ENCODE measurements around the gene RET. TPM values are rescaled to one million over a fixed set of nuclear protein-coding genes. Genes with fewer than 3 reads are reported as not detected.

RET gene
- polyA plus RNA-seq (ENCODE audit: insufficient read length in 4 of 4) = 10 to 100 TPM in 3 of 4 donors, 1 to 10 TPM in 1; 2.4 to 29.4 (median 22.5) TPM

GRCh38 chr10:43076876-43077420 is at the start of gene RET:
Gene RET (plus strand): TSS chr10:43077069. CDS start chr10:43077259, 190 bp downstream.
- no peak for DNase-seq (ENCODE audit: low read depth in 4 of 4, low spot score in 3 of 4)

- DNase-seq (ENCODE audit: low read depth in 4 of 4, low spot score in 3 of 4) = no peak
These were observed 49.4 kb upstream of the RET start for GRCh38 chr10:43027331-43027955.

DNA sequence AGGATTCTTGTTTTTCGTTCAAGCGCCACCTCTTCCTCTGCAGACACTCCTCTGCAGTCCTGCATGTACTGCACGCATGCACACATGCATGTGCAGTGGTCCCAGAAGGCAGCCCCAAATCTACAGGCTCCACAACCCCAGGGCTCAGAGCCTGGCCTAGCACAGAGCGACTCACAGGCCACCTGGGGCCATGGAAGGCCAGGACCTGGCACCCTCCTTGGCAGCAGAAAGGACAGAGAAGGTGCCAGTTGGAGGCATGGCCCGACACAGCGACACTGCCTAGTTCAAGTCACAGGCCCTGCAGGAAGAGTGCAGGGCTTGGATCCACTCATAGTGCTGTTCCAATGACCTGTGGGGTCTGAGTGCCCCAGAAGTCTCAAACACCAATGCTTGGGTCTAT is 48.7 kb upstream of the RET start:
- DNase-seq (ENCODE audit: low read depth in 4 of 4, low spot score in 3 of 4) = no peak

GRCh38 chr10:43029043-43029442 is 47.8 kb upstream of the RET start:
- no peak for DNase-seq (ENCODE audit: low read depth in 4 of 4, low spot score in 3 of 4)

GRCh38 chr10:43032613-43033012 is 44.3 kb upstream of the RET start:
- DNase-seq (ENCODE audit: low read depth in 4 of 4, low spot score in 3 of 4) = no peak

GRCh38 chr10:43035800-43036199 is 41.1 kb upstream of the RET start:
- no peak for DNase-seq (ENCODE audit: low read depth in 4 of 4, low spot score in 3 of 4)

DNA sequence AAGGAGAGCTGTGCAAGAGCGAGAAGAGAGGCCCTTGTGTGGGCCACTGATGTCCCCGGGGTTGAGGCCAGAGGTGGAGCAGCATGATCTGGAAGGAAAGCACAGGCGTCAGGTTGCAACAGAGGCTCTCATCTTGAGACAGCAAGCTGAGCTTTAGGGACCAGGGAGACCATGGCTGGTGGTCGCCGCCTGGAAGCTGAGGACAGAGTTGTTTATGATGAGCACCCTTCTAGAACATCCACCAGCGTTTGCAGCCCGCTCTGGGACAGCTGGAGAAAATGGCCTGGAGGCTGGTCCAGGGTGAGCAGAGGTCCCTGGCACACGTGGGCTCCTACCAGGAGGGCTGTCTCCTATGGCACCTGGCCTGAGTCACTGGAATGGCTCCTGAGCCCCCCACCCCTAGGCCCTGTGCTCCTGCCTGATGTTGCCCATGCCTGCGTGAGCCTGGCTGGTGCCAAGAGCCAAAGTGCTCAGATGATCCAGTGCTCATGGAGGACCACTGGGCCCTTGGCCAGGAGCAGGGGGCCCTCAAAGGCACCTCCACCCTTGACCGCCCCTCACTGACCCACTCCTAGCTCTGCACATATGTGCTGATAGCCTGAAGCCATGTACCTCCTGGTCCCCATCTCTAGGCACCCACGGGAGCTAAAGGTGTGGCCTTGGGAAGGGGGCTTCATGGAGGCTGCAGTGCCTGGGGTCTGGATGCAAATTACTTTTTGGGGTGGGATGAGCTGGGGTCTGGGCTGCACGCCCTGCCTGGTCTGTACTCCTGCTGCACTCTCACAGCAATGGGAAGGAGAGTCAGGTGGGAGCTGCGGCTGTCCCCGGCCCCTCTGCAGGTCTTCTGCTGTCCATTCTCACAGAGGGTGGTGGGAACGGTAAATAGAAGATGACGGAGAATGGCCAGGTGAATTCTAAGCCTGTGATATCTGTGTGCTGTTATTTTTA is 40.1 kb upstream of the RET start:
- no peak for DNase-seq (ENCODE audit: low read depth in 4 of 4, low spot score in 3 of 4)

- no peak for DNase-seq (ENCODE audit: low read depth in 4 of 4, low spot score in 3 of 4)
These were observed 39.4 kb upstream of the RET start for GRCh38 chr10:43037440-43037839.

DNA sequence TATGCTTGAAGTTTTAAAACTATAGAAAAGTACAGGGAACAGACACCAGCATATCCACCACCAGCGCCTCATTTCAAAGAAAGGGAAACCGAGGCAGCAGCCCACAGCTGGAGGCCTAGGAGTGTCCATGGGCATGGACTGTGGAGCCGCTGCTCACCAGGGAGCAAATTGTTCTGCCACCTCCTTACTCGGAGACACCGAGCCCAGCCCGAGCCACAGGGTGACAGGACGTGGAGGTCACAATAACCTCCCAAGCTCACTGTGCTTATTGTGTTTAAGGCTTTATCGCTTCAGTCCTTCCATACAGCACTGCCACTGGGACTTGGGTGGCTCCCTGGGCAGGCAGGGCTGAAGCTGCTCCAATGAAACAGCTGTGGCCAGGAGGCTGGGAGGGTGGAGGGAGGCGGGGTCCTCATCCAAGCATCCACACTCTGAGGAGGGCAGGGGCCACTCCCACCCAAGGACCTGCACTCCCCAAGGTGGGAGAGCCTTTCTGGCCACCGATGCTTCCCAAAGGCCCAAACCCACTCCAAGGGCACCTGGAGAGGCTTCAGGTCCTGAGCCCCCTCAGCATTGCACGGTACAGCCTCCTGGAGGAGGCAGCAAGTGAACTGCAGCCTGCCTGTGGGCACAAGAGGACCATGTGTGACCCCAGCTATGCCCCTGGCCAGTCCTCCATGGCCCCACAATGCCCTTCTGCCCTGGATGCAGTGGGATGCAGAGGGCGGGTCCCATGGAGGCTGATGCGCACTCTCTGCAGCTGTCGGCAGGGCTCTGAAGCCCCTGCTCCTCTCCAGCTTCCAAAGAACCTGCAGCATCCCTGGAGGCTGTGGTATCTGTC is 38.7 kb upstream of the RET start:
- no peak for DNase-seq (ENCODE audit: low read depth in 4 of 4, low spot score in 3 of 4)

DNA sequence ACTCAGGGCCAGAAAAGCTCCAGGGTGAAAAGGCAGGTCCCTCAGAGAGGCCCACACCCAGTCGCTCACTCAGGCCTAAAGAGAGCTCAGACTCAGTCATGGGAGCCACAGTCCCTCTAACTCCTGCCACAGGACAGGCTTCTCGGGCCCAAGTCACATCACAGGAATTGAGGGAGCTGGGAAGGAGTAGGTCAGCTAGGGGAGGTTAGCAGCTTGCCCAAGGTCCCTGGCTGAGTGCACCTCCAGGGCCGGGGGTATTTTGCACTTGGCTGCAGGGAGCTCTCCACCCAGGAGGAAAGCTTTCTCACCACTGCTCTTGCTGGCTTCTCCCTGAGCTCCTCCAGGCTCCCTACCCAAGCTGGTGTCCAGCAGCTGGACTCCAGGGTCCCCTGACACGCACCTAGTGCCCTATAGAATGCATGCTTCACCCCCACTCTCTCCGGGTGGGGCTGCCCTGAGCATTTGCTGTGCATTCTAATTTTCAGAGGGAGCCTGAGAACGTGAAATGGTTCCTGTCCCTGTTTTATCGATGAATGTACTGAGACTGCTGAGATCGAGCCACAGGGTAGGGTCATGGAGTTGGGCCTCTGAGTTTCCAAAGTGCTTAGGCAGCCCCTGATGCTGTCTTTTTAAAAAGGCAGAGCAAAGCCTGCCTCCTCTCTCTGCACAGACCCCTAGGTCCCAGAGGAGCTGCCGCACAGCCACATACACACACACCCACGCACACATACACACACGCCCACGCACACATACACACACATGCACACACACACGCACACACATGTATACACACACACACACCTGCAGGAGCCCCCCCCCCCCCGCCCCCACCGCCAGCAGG is 37.9 kb upstream of the RET start:
- DNase-seq (ENCODE audit: low read depth in 4 of 4, low spot score in 3 of 4) = no peak

- DNase-seq (ENCODE audit: low read depth in 4 of 4, low spot score in 3 of 4) = no peak
These were observed 37.0 kb upstream of the RET start for GRCh38 chr10:43039624-43040481.

- DNase-seq (ENCODE audit: low read depth in 4 of 4, low spot score in 3 of 4) = no peak
These were observed 36.2 kb upstream of the RET start for GRCh38 chr10:43040482-43041256.

DNA sequence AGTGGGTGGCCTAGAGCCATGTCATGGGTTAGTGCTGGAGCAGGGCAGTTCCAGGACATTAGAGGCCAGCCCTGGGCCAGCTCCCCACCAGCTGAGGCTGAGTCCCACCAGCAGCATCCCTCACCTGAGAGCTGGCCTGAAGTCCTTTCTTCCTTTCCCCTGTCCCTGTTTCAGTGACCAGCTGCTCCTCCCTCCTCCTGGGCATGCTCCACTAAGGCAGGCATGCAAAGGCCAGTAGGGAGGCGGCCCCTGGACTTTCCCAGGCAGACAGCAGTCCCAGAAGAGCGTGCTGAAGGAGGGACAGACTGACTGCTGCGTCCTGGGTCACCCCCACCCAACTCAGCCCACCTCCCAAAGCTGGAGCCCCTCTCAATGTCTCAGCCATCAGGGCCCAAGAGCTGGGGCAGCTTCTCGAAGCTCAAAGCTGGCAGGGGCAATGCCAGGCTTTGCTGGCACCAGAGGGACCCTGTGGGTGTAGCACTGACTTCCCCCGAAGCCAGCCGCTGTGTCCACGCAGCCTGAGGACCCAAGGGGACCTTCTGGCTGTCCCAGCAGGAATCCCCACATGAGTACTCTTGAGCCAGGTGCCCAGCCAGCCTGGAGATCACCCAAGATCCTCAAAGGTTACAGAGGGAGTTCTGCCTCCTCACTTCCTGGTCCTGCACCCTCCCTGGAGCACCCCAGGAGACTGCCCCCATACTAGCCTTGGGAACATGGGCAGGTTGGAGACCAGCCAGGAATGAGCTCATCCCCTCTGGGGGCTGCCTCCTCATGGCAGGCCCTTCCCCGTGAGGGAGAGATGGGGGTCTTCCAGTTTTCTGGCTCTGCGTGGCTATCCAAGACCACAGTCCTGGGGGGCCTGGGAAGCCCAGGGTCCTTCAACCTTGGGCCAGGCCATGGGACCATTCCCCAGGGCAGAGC is 35.2 kb upstream of the RET start:
- DNase-seq (ENCODE audit: low read depth in 4 of 4, low spot score in 3 of 4) = no peak

DNA sequence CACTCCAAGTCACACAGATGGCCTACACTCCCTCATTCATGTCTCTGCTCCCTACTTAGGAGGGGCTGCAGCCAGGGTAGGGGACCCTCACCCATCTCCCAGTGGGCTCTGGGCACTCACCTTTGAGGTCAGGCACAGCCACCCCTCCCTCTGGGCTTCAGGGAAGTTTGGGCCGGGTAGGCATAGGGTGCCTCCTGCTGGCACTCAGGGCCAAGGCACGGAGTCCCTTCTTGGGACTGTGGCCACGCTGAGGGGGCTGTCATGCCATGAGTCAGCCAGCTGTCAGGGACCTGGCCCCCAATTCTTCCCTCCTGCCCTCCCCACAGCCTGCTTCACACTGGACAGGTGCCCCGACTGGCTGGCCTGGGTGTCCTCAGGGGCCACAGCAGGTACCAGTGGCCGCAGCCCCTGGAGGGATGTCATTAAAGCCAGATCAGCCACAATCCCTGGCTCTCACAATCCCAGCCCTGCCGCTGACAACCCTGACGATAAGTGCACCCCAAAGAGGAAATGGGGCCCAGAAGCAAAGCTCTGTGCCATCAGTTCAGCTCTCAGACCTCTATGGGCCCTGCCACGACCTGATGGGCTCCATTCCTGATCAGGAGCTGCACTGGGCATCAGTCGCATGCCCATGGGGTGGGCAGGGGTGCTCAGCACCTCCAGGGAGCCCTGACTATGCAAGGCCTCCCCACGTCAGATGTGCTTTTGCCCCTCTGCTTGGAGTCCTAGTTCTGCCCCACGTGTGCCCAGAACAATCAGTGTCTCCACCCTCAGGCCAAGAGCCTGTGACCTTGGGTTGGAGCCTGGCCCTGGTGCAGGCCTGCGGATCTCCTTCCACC is 34.1 kb upstream of the RET start:
- no peak for DNase-seq (ENCODE audit: low read depth in 4 of 4, low spot score in 3 of 4)

DNA sequence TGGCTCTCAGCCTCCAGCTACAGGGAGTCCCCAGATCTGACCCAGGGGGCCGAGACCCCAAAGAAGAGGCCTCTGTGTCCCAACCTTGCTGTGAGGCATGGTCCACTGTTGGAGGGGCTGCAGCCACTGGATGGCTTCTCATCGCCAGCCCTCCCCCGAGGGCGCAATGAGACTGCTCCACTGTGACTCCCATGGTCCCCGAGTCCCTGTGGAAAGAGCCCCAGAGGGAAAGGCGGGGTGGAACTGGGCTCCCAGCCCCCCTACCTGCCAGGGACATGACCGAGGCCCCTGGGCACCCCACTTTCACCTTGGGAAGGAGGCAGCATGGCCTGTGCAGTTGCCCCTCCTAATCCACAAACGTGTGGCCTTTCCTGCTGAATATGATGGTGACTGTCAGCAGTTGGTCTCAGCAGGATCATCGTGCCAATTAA is 33.5 kb upstream of the RET start:
- DNase-seq (ENCODE audit: low read depth in 4 of 4, low spot score in 3 of 4) = no peak

DNA sequence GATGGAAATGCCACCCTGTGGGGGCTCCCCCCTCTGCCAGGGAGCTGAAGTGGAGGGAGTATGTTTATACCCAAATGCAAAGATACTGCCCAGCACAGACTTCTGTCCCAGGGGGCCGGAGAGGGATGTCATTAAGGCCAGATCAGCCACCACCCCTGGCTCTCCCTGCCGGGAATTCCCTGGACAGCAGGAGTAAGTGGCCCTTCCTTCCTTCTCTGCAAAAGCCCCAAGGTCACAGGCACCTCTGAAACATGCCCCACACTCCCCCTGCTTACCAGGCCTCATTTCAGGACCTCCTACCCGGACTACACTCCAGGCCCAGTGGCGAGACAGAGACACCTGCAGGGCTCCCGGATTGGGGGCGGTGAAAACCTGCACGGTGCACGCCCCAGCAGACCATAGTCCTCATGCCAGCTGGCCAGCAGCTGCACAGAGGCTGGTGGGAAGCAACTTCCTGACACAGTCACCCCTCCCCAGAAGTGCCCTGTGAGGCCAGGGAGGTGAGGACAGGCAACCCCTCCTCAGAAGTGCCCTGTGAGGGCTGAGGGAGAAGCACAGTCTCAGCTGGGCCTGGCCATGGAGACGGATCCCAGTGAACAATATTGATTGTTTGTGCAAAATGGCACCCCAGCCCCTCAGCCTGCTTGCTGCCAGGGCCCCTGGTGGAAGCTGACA is 33.0 kb upstream of the RET start:
- no peak for DNase-seq (ENCODE audit: low read depth in 4 of 4, low spot score in 3 of 4)
